GM12878 (cell line): Measurements from ENCODE around the gene TPP2. TPM values are rescaled to one million over a fixed set of nuclear protein-coding genes. Genes with fewer than 3 reads are reported as not detected.

Experiments
- ATAC-seq: fragments of 200-7000 bp; cut with Tn5 transposase; 3 replicates; pipeline ENCODE4 v1.9.1; 2020; ENCODE audit warnings: mild to moderate bottlenecking, moderate library complexity
- BruUV-seq: library from RNA; stranded (reverse); fragments of 400-500 nt; replicated peaks from 2 replicates; lab custom pipeline; 2021; lab: Mats Ljungman, UMichigan
- CTCF ChIA-PET: fragments of 300-600 bp; sonication (Branson Sonifier 250); formaldehyde crosslinking; extraction: SDS; loops from one replicate; lab custom pipeline; 2021; ENCODE audit warnings: inconsistent platforms; lab: Yijun Ruan, JAX
- POLR2A ChIA-PET: fragments of 350-600 bp; formaldehyde crosslinking; extraction: SDS; loops from one replicate; lab custom pipeline; 2021; ENCODE audit warnings: inconsistent platforms; lab: Charles Lee
- RAD21 ChIA-PET: fragments of 300-600 bp; sonication (Branson Sonifier 250); formaldehyde crosslinking; loops from one replicate; lab custom pipeline; 2023; ENCODE audit warnings: antibody characterized with exemption; ENCODE audit not compliant: unreplicated experiment; lab: Charles Lee
- SMC1A ChIA-PET: fragments of 300-600 bp; sonication (Branson Sonifier 250); formaldehyde crosslinking; loops from one replicate; lab custom pipeline; 2023; ENCODE audit not compliant: unreplicated experiment, uncharacterized antibody; lab: Charles Lee
- DNase-seq: peaks from one replicate; pipeline ENCODE4 v3.0.0-alpha.2; 2011; ENCODE audit warnings: low read depth, low spot score
- FAIRE-seq: peaks from 3 replicates; lab custom pipeline; 2011; peaks lifted over from hg19 to GRCh38; lab: Jason Lieb, UNC
- H2AFZ ChIP-seq: 2 replicates; pipeline ENCODE4 v1.6.0; 2011; ENCODE audit warnings: low read depth, low read length, control low read depth; ENCODE audit not compliant: control insufficient read depth
- H3K27ac ChIP-seq: 2 replicates; pipeline ENCODE4 v1.5.1; 2011; ENCODE audit warnings: control low read depth; ENCODE audit not compliant: control insufficient read depth, insufficient read depth
- H3K27me3 ChIP-seq, 2 experiments: replicated peaks in 1 of 2; 2 replicates each; pipeline versions ENCODE4 v1.6.0 to v1.6.1; 2011; ENCODE audit warnings: low read length in 1 of 2; ENCODE audit not compliant: control insufficient read depth in 2 of 2, insufficient read depth in 2 of 2
- H3K36me3 ChIP-seq, 2 experiments: 2 replicates each; pipeline ENCODE4 v1.5.1; 2011; ENCODE audit warnings: low read length in 1 of 2; ENCODE audit not compliant: control insufficient read depth in 2 of 2, insufficient read depth in 2 of 2
- H3K4me1 ChIP-seq: 2 replicates; pipeline ENCODE4 v1.6.1; 2011; ENCODE audit warnings: mild to moderate bottlenecking, low read length, moderate library complexity, mixed read lengths; ENCODE audit not compliant: control insufficient read depth, insufficient read depth
- H3K4me2 ChIP-seq: 2 replicates; pipeline ENCODE4 v1.6.0; 2011; ENCODE audit warnings: control low read depth; ENCODE audit not compliant: control insufficient read depth, insufficient read depth
- H3K4me3 ChIP-seq: fragments of 200-600 bp; sonication (generic); 2 replicates; pipeline ENCODE4 v1.5.1; 2016
- H3K79me2 ChIP-seq: 2 replicates; pipeline ENCODE4 v1.6.0; 2011; ENCODE audit warnings: low read length; ENCODE audit not compliant: control insufficient read depth, insufficient read depth
- H3K9ac ChIP-seq: 2 replicates; pipeline ENCODE4 v1.8.0; 2011; ENCODE audit warnings: low read length, control low read depth, mixed read lengths; ENCODE audit not compliant: control insufficient read depth, insufficient read depth
- H3K9me3 ChIP-seq: replicated peaks from 3 replicates; pipeline ENCODE4 v1.5.1; 2011; ENCODE audit warnings: mild to moderate bottlenecking, low read length; ENCODE audit not compliant: control insufficient read depth, insufficient read depth
- H4K20me1 ChIP-seq: 2 replicates; pipeline ENCODE4 v1.6.0; 2011; ENCODE audit not compliant: control insufficient read depth, insufficient read depth
- BCL11A ChIP-seq: IDR thresholded peaks from 2 replicates; pipeline ENCODE4 v1.6.1; 2011; ENCODE audit warnings: low read depth, low read length
- BRCA1 ChIP-seq: IDR thresholded peaks from 2 replicates; pipeline ENCODE4 v1.6.1; 2011; ENCODE audit warnings: low read depth, low read length, improper control_type of control experiment
- GABPA ChIP-seq: IDR thresholded peaks from 2 replicates; pipeline ENCODE4 v1.6.1; 2014; ENCODE audit warnings: antibody characterized with exemption, low read depth, mild to moderate bottlenecking, inconsistent platforms
- HDAC6 ChIP-seq: fragments of 200-600 bp; sonication (generic); IDR thresholded peaks from one replicate; pipeline ENCODE4 v1.8.0; 2017; ENCODE audit warnings: antibody characterized with exemption; ENCODE audit not compliant: unreplicated experiment
- JUND ChIP-seq: IDR thresholded peaks from 2 replicates; pipeline ENCODE4 v1.6.1; 2012; ENCODE audit warnings: low read depth, mild to moderate bottlenecking, low read length, improper control_type of control experiment, moderate library complexity
- LARP7 ChIP-seq: fragments of 450-650 bp; IDR thresholded peaks from 2 replicates; pipeline ENCODE4 v1.6.1; 2017; ENCODE audit warnings: mild to moderate bottlenecking
- NR2C1 ChIP-seq: fragments of 450-650 bp; IDR thresholded peaks from 2 replicates; pipeline ENCODE4 v1.6.1; 2017; ENCODE audit warnings: antibody characterized with exemption, mild to moderate bottlenecking, moderate library complexity
- POLR2AphosphoS2 ChIP-seq: IDR thresholded peaks from 2 replicates; pipeline ENCODE4 v1.6.1; 2011; ENCODE audit warnings: low read depth, mild to moderate bottlenecking, low read length, improper control_type of control experiment, moderate library complexity
- RFX5 ChIP-seq: IDR thresholded peaks from 2 replicates; pipeline ENCODE4 v1.6.1; 2011; ENCODE audit warnings: low read depth, low read length, improper control_type of control experiment
- SMC3 ChIP-seq: IDR thresholded peaks from 2 replicates; pipeline ENCODE4 v1.6.1; 2011; ENCODE audit warnings: low read length, improper control_type of control experiment, borderline replicate concordance
- STAT1 ChIP-seq: fragments of 450-650 bp; conservative IDR thresholded peaks from 2 replicates; pipeline ENCODE4 v1.6.1; 2014; ENCODE audit warnings: antibody characterized with exemption, mild to moderate bottlenecking
- ZNF622 ChIP-seq: fragments of 450-650 bp; IDR thresholded peaks from 2 replicates; pipeline ENCODE4 v1.6.1; 2017; ENCODE audit warnings: mild to moderate bottlenecking, inconsistent platforms
- WGBS: methylation state at CpG from one replicate; pipeline ENCODE4 v1.1.6; 2016; ENCODE audit warnings: low lambda C conversion rate; ENCODE audit not compliant: insufficient replicate concordance, insufficient coverage; ENCODE audit errors: missing lambda C conversion rate; 5-methylcytosine and 5-hydroxymethylcytosine counted together
- in situ Hi-C: fragments of 300-500 bp; cut with MboI; formaldehyde crosslinking; loops from 9 replicates; pipeline ENCODE4 v1.14.3; 2018; ENCODE audit warnings: mixed read lengths
- intact Hi-C: fragments of 100-400 bp; cut with micrococcal nuclease; formaldehyde crosslinking; loops from one replicate; pipeline ENCODE4 v1.14.2; 2022; ENCODE audit not compliant: unreplicated experiment
- polyA plus RNA-seq, 11 experiments: library from polyadenylated mRNA; depleted of rRNA in 4 of 11; unstranded in 6 of 11; stranded (reverse) in 5 of 11; fragments of >200 nt; fragmentation: Nextera tagmentation in 4 of 11; fragmentation: Illumina TruSeq in 1 of 11; extraction: Ambion mirVana in 4 of 11; extraction: Trizol in 1 of 11; gene quantifications; 1 replicate in 1 of 11; 2 replicates in 10 of 11; pipeline versions ENCODE4 v1.2.1 to v1.2.3, GENCODE V29; 2011 to 2016; ENCODE audit warnings: inconsistent platforms in 2 of 11, missing spikeins in 2 of 11, low read depth in 1 of 11
- total RNA-seq, 4 experiments: library from RNA; depleted of rRNA in 3 of 4; stranded (reverse); fragments of >200 nt in 3 of 4; fragmentation: Illumina TruSeq in 1 of 4; extraction: Trizol in 1 of 4; gene quantifications; 2 replicates each; pipeline versions ENCODE4 v1.2.1 to v1.2.3, GENCODE V29; 2013 to 2021
- TF ChIP-seq, protein P1 (sequence below): IDR thresholded peaks from 2 replicates; pipeline ENCODE4 v1.6.1; 2012; ENCODE audit warnings: mild to moderate bottlenecking, low read depth, low read length
- TF ChIP-seq, protein P2 (sequence below): fragments of 450-650 bp; formaldehyde crosslinking; IDR thresholded peaks from 2 replicates; pipeline ENCODE4 v1.4.0; 2022; ENCODE audit warnings: mild to moderate bottlenecking, moderate library complexity
- TF ChIP-seq, protein P3 (sequence below): IDR thresholded peaks from 2 replicates; pipeline ENCODE4 v1.6.1; 2011; ENCODE audit warnings: borderline replicate concordance, low read depth, mild to moderate bottlenecking, moderate library complexity, low read length; ENCODE audit not compliant: insufficient read depth, poor library complexity, severe bottlenecking

TPP2 gene
- total and polyA plus RNA-seq, 10 of the 15 experiments (the other 5 are each of a cell fraction or from before 2014, with no cell fraction given) = 18.4 to 82.3 (median 55.4) TPM

DNA sequence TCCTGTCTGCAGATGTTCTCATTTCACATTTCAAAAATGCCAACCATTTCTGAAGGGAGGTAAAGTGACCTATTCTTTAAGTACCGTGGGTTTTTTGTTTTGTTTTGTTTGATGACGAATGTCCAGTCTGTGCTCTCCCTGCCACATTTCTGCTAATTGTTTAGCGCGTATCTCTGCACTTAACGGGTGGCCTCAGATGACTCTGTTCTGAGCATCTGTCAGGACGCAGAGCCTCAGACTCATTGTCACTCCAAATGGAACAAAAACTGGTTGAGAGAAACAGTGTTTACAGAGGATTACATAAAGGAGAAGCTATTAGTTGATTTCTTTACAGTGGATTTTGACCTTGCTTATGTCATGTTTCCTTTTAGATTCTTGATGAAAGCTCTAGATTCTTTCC is 23.7 kb downstream of the TPP2 start:
- ChIA-PET POLR2A (no interaction called here), SMC1A (no interaction called here), CTCF (interaction anchor here (4.2 kb wide), 1 partner anchor 29 kb away, joined by 20 read pairs; no protein-coding TSS in a partner anchor), RAD21 (no interaction called here)
- H3K9me3 ChIP-seq = no peaks in the 10 kb centered on the region
- no peaks in the 10 kb centered on the region for H3K79me2 ChIP-seq
- no peaks in the 10 kb centered on the region for H3K27me3 ChIP-seq
- ATAC-seq (no peak), FAIRE-seq (no peak), DNase-seq (no peak)
- H4K20me1 ChIP-seq = no peaks in the 10 kb centered on the region
- no peak overlapping the region for H3K9ac ChIP-seq
- H3K4me2 ChIP-seq = no peak overlapping the region
- in situ Hi-C loops = no loop called here
- intact Hi-C loops = no loop called here
- no peak overlapping the region for H2AFZ ChIP-seq
- no peaks in the 10 kb centered on the region for H3K4me1 ChIP-seq
- TF ChIP-seq, protein P1, sequence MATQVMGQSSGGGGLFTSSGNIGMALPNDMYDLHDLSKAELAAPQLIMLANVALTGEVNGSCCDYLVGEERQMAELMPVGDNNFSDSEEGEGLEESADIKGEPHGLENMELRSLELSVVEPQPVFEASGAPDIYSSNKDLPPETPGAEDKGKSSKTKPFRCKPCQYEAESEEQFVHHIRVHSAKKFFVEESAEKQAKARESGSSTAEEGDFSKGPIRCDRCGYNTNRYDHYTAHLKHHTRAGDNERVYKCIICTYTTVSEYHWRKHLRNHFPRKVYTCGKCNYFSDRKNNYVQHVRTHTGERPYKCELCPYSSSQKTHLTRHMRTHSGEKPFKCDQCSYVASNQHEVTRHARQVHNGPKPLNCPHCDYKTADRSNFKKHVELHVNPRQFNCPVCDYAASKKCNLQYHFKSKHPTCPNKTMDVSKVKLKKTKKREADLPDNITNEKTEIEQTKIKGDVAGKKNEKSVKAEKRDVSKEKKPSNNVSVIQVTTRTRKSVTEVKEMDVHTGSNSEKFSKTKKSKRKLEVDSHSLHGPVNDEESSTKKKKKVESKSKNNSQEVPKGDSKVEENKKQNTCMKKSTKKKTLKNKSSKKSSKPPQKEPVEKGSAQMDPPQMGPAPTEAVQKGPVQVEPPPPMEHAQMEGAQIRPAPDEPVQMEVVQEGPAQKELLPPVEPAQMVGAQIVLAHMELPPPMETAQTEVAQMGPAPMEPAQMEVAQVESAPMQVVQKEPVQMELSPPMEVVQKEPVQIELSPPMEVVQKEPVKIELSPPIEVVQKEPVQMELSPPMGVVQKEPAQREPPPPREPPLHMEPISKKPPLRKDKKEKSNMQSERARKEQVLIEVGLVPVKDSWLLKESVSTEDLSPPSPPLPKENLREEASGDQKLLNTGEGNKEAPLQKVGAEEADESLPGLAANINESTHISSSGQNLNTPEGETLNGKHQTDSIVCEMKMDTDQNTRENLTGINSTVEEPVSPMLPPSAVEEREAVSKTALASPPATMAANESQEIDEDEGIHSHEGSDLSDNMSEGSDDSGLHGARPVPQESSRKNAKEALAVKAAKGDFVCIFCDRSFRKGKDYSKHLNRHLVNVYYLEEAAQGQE = no peak
- no peak for TF ChIP-seq GABPA
- TF ChIP-seq STAT1 = no peak
- TF ChIP-seq, protein P2, sequence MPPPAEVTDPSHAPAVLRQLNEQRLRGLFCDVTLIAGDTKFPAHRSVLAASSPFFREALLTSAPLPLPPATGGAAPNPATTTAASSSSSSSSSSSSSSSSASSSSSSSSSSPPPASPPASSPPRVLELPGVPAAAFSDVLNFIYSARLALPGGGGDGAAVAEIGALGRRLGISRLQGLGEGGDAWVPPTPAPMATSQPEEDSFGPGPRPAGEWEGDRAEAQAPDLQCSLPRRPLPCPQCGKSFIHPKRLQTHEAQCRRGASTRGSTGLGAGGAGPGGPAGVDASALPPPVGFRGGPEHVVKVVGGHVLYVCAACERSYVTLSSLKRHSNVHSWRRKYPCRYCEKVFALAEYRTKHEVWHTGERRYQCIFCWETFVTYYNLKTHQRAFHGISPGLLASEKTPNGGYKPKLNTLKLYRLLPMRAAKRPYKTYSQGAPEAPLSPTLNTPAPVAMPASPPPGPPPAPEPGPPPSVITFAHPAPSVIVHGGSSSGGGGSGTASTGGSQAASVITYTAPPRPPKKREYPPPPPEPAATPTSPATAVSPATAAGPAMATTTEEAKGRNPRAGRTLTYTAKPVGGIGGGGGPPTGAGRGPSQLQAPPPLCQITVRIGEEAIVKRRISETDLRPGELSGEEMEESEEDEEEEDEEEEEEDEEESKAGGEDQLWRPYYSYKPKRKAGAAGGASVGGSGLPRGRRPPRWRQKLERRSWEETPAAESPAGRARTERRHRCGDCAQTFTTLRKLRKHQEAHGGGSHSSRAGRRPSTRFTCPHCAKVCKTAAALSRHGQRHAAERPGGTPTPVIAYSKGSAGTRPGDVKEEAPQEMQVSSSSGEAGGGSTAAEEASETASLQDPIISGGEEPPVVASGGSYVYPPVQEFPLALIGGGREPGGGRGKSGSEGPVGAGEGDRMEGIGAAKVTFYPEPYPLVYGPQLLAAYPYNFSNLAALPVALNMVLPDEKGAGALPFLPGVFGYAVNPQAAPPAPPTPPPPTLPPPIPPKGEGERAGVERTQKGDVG (CRISPR knock-in tag) = no peak
- TF ChIP-seq BCL11A = no peak
- TF ChIP-seq POLR2AphosphoS2 = no peak
- no peak for TF ChIP-seq LARP7
- no peak for TF ChIP-seq HDAC6
- TF ChIP-seq, protein P3, sequence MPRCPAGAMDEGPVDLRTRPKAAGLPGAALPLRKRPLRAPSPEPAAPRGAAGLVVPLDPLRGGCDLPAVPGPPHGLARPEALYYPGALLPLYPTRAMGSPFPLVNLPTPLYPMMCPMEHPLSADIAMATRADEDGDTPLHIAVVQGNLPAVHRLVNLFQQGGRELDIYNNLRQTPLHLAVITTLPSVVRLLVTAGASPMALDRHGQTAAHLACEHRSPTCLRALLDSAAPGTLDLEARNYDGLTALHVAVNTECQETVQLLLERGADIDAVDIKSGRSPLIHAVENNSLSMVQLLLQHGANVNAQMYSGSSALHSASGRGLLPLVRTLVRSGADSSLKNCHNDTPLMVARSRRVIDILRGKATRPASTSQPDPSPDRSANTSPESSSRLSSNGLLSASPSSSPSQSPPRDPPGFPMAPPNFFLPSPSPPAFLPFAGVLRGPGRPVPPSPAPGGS = no peak
- TF ChIP-seq ZNF622 = no peak
- TF ChIP-seq SMC3 = no peak
- no peak for TF ChIP-seq JUND
- TF ChIP-seq NR2C1 = no peak
- no peak for TF ChIP-seq RFX5
- TF ChIP-seq BRCA1 = no peak
- BruUV-seq = no TSS peak
- H3K36me3 ChIP-seq = peaks cover 4 to 32% of the 10 kb centered on the region in 2 experiments
- 99% methylated on average over 6 of the region's 6 CpGs for WGBS
- no peak overlapping the region for H3K27ac ChIP-seq
- H3K4me3 ChIP-seq = no peak overlapping the region
